ENCODE measurements around the gene ASB6.
"Not testable (repeated sequence)": the region's sequence is repeated elsewhere in the genome, so short reads cannot be mapped to it uniquely, and the experiment has no call there.

ASB6 gene

DNA sequence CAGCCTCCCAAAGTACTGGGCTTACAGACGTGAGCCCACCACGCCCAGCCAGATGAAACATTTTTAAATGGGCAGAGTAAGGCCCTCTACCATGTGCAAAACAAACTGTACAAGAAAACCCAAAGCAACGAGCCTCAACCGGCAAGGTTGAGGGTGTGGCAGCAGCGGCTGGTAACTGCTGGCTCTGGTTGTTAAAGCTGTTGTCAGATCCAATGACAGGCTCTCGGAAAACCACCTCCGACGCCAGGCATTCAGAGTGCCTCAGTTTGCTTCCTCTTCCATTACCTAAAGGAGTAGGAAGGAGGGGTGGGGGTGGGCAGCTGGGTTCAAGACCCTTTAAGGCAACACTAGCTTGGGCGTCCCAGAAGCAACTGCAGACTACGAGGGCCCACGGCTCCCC, 2.4 kb upstream of the ASB6 start:
- DNase-seq (ENCODE audit: low read depth in 2 of 2), result no peak

DNA sequence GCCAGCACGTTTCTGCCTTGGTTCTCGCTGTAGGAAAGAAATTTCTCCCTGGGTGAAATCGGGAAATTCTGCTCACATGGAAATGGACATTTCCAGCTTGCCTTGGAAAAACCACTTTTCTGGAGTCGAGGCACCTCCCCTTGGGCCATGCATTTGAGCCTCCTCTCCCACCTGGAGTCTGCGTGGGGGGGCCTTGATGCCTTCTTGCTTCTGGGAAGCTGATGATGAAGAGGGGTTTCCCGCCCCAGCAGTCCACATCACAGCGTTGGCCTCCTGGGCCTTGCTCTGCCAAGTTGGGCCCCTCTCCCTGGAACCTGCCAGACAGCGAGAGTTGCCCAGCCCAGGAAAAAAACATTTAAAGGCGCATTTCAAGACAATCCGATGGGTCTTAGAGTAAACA, 1.8 kb upstream of the ASB6 start:
- no peak for DNase-seq (ENCODE audit: low read depth in 2 of 2)

- DNase-seq (ENCODE audit: low read depth in 2 of 2), result no peak
Measured at GRCh38 chr9:129640871-129641749, 841 bp downstream of the ASB6 start.

- DNase-seq (ENCODE audit: low read depth in 2 of 2), result no peak
Measured at GRCh38 chr9:129640086-129640870, 1.7 kb downstream of the ASB6 start.

DNA sequence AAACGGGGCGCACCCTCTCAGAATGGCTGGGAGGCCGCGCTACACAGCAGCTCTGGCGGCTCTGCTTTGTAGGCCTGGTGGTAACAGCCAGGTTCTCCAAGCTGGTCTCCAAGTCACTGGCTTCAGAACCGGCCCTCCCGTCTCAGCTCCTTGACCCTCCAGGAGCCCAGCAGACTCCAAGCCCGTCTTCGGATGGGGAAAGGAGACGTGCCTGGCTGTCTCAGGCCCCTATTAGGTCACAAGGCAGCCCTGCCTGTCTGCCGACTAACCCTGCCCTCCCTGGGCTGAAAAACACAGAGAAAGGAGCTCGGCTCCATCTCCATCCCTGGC, 2.2 kb downstream of the ASB6 start:
- DNase-seq (ENCODE audit: low read depth in 2 of 2), result no peak

DNA sequence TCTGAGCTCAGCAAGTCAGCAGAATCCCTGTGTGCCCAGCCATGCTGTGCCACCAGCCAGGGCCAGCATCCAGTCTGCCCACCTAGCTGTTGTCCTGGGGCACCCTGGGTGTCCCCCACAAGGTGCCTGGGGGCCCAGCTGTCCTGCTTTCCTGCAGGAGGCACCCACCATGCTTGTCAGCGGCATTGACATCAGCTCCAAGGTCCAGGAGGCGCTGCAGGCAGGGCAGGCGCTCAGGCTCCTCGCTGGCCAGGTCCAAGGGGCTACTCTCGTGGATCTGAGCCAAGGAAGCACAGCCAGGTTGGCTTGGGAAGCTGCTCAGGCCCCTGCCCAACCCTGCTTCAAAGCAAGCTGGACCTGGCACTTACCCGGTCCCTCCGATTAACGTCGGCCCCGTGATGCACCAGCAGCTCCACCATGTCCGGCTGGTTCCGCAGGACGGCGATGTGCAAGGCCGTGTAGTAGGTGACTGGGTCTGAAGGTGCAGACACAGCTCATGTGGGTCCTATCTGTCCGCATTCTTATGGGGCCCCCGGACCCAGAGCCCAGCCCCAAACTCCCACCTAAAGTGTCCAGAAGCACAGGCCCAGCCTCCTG, 2.8 kb downstream of the ASB6 start:
- DNase-seq (ENCODE audit: low read depth in 2 of 2), result no peak

DNA sequence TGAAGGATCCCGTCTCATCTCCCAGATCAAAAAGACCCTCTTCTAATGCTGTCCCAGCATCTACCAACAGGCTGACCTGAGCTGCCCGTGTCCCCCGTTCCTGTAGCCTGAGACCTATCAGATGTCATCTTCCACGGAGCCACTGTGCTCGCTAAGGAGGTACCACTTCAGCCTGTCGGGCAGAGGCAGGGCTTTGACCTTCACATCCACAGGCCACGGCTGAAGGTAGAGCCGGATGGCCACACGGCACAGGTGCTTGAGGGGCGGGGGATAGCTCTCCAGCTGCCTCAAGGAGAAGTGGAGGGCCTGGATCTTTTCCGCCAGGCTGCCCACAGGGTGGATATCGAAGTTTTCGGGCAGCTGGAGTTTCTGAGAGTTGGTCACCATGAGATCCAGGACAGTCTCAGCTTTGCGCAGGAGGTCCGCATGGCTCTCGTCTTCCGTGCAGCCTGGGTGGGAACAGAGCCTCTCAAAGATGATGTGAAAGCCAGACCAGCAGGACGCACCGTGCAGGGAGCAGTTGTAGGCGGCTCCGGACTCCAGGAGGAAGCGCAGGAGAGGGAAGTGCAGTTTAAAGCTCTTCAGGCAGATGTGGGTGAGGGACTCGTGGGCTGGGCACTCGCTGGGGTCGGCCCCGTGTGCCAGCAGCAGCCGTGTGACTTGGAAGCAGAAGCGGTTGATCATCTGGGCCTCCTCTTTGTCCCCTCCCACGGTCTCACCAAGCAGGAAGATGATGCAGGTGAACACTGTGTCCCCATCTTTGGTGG, 4.1 kb downstream of the ASB6 start:
- no peak for DNase-seq (ENCODE audit: low read depth in 2 of 2)

- DNase-seq (ENCODE audit: low read depth in 2 of 2), result no peak
Measured at GRCh38 chr9:129637102-129637501, 4.8 kb downstream of the ASB6 start.

- DNase-seq (ENCODE audit: low read depth in 2 of 2), result not testable (repeated sequence)
Measured at GRCh38 chr9:129636343-129636742, 5.6 kb downstream of the ASB6 start.

DNA sequence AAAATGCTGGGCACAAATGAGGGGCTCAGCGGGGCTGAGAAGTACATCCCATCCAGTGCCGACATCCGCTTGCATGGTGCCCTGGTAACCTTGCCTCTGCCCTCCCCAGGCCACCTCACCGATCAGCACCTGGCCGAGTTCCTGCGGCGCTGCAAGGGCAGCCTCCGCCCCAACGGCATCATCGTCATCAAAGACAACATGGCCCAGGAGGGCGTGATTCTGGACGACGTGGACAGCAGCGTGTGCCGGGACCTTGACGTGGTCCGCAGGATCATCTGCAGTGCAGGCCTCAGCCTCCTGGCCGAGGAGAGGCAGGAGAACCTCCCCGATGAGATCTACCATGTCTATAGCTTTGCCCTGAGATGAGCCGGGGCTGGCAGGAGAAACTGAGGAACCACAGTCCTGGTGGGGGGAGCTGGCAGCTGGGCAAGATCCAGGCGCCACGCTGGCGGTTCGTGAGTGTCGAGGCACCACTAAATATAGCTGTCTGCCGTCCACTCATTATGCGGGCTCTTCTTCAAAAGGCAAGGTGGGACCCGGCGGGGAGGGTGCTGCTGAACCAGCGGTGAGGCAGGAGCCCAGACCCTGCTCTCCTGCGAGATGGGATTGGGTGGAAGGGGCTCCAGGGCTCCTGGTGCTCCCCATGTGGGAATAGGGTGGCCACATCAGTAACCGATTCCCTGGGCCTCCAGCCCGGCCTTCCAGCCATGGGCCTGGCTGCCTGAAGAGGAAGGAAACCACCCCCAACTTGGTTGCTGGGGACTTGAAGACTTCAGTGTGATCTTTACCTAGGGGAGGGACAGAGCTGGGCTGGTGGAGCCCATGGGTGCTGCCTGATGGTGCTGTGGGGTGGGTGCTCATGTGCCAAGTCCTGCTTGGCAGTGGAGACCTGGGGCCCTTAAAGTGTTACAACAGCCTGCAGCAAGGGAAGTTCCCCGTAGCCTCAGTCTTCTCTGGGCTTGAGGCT, 6.6 kb downstream of the ASB6 start:
- DNase-seq (ENCODE audit: low read depth in 2 of 2), result no peak

GRCh38 chr9:129633848-129634247, 8.1 kb downstream of the ASB6 start:
- no peak for DNase-seq (ENCODE audit: low read depth in 2 of 2)

DNA sequence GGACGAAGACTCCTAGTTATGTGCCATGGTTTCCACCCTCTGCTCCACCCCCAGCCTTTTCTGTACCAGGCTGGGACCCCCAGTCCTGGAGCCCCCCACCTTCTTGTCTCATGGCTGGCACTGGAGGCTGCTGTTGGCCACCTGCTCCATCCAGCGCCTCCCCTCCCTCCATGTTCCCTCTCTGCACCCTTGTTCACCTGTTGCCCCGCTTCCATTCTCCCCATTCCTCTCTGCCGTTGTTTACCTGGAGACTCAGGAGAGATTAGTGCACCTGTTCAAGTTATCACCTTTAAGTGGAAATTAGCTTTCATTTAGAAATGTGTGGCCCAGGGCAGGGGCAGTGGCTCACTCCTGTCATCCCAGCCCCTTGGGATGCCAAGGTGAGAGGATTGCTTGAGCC, 8.7 kb downstream of the ASB6 start:
- DNase-seq (ENCODE audit: low read depth in 2 of 2), result no peak

- no peak for DNase-seq (ENCODE audit: low read depth in 2 of 2)
Measured at GRCh38 chr9:129632460-129632859, 9.5 kb downstream of the ASB6 start.

DNA sequence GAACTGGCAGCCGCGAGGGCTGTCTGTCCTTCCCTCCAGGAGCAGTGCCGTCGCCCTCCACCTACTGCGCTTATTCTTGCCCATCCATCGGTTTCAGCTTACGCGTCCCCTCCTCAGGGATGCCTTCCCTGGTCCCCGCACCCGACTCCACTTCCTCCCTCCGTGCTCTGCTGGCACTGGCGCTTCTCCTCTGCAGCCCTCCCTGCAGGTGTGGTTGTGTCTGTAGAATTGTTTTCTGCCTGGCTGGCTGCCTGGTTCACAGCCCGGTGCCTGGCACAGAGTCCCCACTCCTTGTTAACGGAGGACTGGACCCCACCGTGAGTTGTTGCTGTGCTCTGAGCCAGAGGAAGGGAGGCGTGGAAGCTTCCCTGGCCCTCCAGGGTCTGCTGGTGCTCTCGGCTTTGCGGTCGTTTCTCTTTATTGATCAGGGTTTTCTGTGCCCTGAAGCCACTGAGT, 10.2 kb downstream of the ASB6 start:
- no peak for DNase-seq (ENCODE audit: low read depth in 2 of 2)

GRCh38 chr9:129630967-129631673, 10.8 kb downstream of the ASB6 start:
- no peak for DNase-seq (ENCODE audit: low read depth in 2 of 2)

DNA sequence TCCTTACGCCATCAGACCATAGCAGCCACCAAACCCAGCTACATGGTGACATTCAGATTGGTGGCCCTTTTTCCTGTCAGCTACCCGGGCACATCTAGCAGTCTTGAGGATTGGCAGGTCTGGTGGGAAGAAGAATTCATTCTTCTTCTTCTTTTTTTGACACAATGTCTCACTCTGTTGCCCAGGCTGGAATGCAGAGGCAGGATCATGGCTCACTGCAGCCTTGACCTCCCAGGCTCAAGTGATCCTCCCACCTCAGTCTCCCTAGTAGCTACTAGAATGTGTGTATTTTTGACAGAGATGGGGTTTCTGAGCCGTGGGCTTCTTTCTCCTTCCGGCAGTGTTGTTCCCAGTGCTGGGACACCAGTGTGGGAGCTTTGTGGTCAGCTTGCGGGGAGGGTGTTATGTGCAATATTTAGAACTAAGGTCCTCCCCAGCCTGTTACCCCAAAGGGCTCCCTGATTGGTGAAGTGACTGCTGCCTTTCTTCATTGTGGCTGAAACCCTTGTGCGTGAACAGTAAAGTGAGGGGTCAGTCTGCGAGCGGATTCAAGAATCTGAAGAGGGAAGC, 12.6 kb downstream of the ASB6 start:
- no peak for DNase-seq (ENCODE audit: low read depth in 2 of 2)

GRCh38 chr9:129628709-129629108, 13.2 kb downstream of the ASB6 start:
- no peak for DNase-seq (ENCODE audit: low read depth in 2 of 2)

- no peak for DNase-seq (ENCODE audit: low read depth in 2 of 2)
Measured at GRCh38 chr9:129627556-129628440, 14.2 kb downstream of the ASB6 start.

Measured in stimulated activated CD8-positive, alpha-beta memory T cell treated with anti-CD3 and anti-CD28 coated beads, Interleukin-2, amount 100 ng/mL, for 48 hours (primary cell).